ENCODE data around the gene RNF112. TPM values are rescaled to one million over a fixed set of nuclear protein-coding genes. Genes with fewer than 3 reads are reported as not detected.

RNF112 gene
- total RNA-seq, 5 donors from 2014 or later (not counting 1 experiment from before 2014, with no cell fraction given): 0.40 to 1.8 (median 1.2) TPM

DNA sequence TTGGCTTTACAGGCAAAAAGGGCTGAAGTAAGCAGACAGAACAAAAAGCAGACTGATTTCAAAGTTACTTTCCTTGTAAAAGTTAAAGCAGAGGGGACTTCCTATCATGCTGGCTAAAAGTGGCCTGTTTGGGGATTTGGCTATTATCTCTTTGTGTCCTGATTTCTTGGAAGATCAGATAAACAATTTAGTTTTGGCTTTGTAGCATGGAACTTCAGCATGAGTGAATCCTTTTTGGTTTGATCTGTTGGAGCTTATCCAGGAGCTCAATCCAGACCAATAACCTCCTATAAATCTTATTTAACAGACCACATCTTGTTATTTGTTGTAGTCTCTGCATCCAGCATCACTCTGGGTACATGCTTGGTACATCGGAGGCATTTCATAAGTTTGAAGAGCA, 8.9 kb upstream of the RNF112 start:
- CTCF ChIA-PET: no interaction called here
- H3K4me1 ChIP-seq (ENCODE audit: control insufficient read depth in 1 of 2, extremely low read depth in 1 of 2, insufficient read depth in 2 of 2, low read length in 2 of 2): no peaks in the 10 kb centered on the region
- POLR2A ChIA-PET: no interaction called here

DNA sequence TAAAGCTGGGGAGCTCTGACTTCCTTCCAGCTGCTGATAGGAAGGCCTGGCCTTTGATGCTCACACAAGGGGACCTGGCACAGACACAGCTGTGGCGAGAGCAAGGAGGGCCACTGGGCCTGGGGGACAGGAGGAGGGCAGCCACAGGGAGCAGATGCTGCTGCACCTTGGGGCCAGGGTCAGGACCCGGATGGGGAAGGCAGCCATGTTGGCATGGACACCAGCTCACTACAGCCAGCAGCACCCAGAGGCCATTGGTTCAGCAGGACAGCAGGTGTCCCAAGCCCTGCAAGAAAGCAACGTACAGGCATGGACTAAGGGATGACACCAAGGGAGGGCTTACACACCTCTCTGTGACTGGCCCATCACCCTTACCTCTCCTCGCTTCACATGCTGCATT, 8.0 kb upstream of the RNF112 start:
- ATAC-seq (replicated peaks in 1 of 4): no peak
- CTCF ChIA-PET: no interaction called here
- H3K27ac Mint-ChIP-seq: no peak overlapping the region

More for the DNA sequence above, 8.9 kb upstream of the RNF112 start:
- WGBS (ENCODE audit: insufficient coverage): 100% methylated on average over 1 of the region's 1 CpG
- Mint-ChIP-seq H3K27me3 (no peaks in the 10 kb centered on the region), H3K27ac (no peak overlapping the region), H3K4me1 (no peaks in the 10 kb centered on the region), H3K9me3 (no peaks in the 10 kb centered on the region), H3K4me3 (no peak overlapping the region), H3K36me3 (no peaks in the 10 kb centered on the region)
- no peaks in the 10 kb centered on the region for H3K36me3 ChIP-seq (ENCODE audit: control insufficient read depth in 2 of 2, extremely low read depth in 1 of 2, insufficient read depth in 1 of 2, low read length in 1 of 2)
- H3K27me3 ChIP-seq (replicated peaks in 1 of 2; ENCODE audit: control insufficient read depth in 2 of 2, extremely low read depth in 1 of 2, insufficient read depth in 2 of 2, low read length in 1 of 2): peaks cover 0 to 14% of the 10 kb centered on the region in 2 experiments
- DNase-seq: no peak
- H3K27ac ChIP-seq (ENCODE audit: low read length): no peak overlapping the region
- H3K9me3 ChIP-seq: no peaks in the 10 kb centered on the region
- no peak overlapping the region for H3K4me3 ChIP-seq (ENCODE audit: control insufficient read depth in 1 of 2, extremely low read depth in 1 of 2, low read length in 1 of 2)
- ATAC-seq (replicated peaks in 1 of 4): no peak

GRCh38 chr17:19404264-19404663, 6.8 kb upstream of the RNF112 start:
- Mint-ChIP-seq H3K4me1 (no peaks in the 10 kb centered on the region), H3K9me3 (no peaks in the 10 kb centered on the region), H3K27ac (no peak overlapping the region), H3K27me3 (no peaks in the 10 kb centered on the region), H3K36me3 (no peaks in the 10 kb centered on the region), H3K4me3 (no peak overlapping the region)
- Histone ChIP-seq H3K9me3 (no peaks in the 10 kb centered on the region), H3K4me3 (ENCODE audit: control insufficient read depth in 1 of 2, extremely low read depth in 1 of 2, low read length in 1 of 2) (no peak overlapping the region), H3K27ac (ENCODE audit: low read length) (no peak overlapping the region), H3K4me1 (ENCODE audit: control insufficient read depth in 1 of 2, extremely low read depth in 1 of 2, insufficient read depth in 2 of 2, low read length in 2 of 2) (no peaks in the 10 kb centered on the region), H3K36me3 (ENCODE audit: control insufficient read depth in 2 of 2, extremely low read depth in 1 of 2, insufficient read depth in 1 of 2, low read length in 1 of 2) (no peaks in the 10 kb centered on the region), H3K27me3 (replicated peaks in 1 of 2; ENCODE audit: control insufficient read depth in 2 of 2, extremely low read depth in 1 of 2, insufficient read depth in 2 of 2, low read length in 1 of 2) (peaks cover 0 to 14% of the 10 kb centered on the region in 2 experiments)
- POLR2A ChIA-PET: no interaction called here
- no CpG with 5 or more reads among the region's 1 CpG for WGBS (ENCODE audit: insufficient coverage)
- CTCF ChIA-PET: no interaction called here
- no peak for ATAC-seq (replicated peaks in 1 of 4)
- no peak for DNase-seq

More for the DNA sequence above, 8.0 kb upstream of the RNF112 start:
- no peak overlapping the region for H3K27ac ChIP-seq (ENCODE audit: low read length)
- Mint-ChIP-seq H3K9me3 (no peaks in the 10 kb centered on the region), H3K4me1 (no peaks in the 10 kb centered on the region), H3K27me3 (no peaks in the 10 kb centered on the region), H3K36me3 (no peaks in the 10 kb centered on the region), H3K4me3 (no peak overlapping the region)
- H3K9me3 ChIP-seq: no peaks in the 10 kb centered on the region
- 86% methylated on average over 4 of the region's 4 CpGs for WGBS (ENCODE audit: insufficient coverage)
- H3K27me3 ChIP-seq (replicated peaks in 1 of 2; ENCODE audit: control insufficient read depth in 2 of 2, extremely low read depth in 1 of 2, insufficient read depth in 2 of 2, low read length in 1 of 2): peaks cover 0 to 14% of the 10 kb centered on the region in 2 experiments
- POLR2A ChIA-PET: no interaction called here
- H3K4me1 ChIP-seq (ENCODE audit: control insufficient read depth in 1 of 2, extremely low read depth in 1 of 2, insufficient read depth in 2 of 2, low read length in 2 of 2): no peaks in the 10 kb centered on the region
- no peak overlapping the region for H3K4me3 ChIP-seq (ENCODE audit: control insufficient read depth in 1 of 2, extremely low read depth in 1 of 2, low read length in 1 of 2)
- no peak for DNase-seq
- no peaks in the 10 kb centered on the region for H3K36me3 ChIP-seq (ENCODE audit: control insufficient read depth in 2 of 2, extremely low read depth in 1 of 2, insufficient read depth in 1 of 2, low read length in 1 of 2)

DNA sequence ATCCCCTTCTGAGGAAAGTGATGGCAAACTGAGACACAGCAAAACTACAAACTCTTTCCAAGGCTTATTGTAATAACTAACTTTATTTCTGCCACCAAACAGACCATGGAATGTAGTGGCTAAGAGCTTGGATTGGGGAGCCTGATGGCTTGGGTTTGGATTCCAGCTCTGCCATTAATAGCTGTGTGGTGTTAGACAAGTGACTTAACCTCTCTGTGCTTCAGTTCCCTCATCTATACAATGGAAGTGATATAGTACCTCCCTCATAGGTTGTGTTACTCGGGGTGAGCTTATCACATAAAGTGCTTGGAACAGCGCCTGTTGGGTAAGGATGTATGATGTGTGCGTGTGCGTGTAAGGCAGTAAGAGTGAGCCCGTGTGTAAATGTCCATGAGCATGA, 5.9 kb upstream of the RNF112 start:
- Mint-ChIP-seq H3K4me1 (no peaks in the 10 kb centered on the region), H3K36me3 (no peaks in the 10 kb centered on the region), H3K27ac (no peak overlapping the region), H3K9me3 (no peaks in the 10 kb centered on the region), H3K27me3 (no peaks in the 10 kb centered on the region), H3K4me3 (no peak overlapping the region)
- WGBS (ENCODE audit: insufficient coverage): 97% methylated on average over 4 of the region's 5 CpGs
- H3K4me3 ChIP-seq (ENCODE audit: control insufficient read depth in 1 of 2, extremely low read depth in 1 of 2, low read length in 1 of 2): no peak overlapping the region
- CTCF ChIA-PET: interaction anchor here in 1 of 2 donors (0.5 to 0.6 kb wide), 2 partner anchors 66 to 447 kb away, joined by 3 read pairs; no protein-coding TSS in a partner anchor
- H3K36me3 ChIP-seq (ENCODE audit: control insufficient read depth in 2 of 2, extremely low read depth in 1 of 2, insufficient read depth in 1 of 2, low read length in 1 of 2): no peaks in the 10 kb centered on the region
- H3K27ac ChIP-seq (ENCODE audit: low read length): no peak overlapping the region
- H3K27me3 ChIP-seq (replicated peaks in 1 of 2; ENCODE audit: control insufficient read depth in 2 of 2, extremely low read depth in 1 of 2, insufficient read depth in 2 of 2, low read length in 1 of 2): peaks cover 0 to 9% of the 10 kb centered on the region in 2 experiments
- no peak for DNase-seq
- H3K9me3 ChIP-seq: no peaks in the 10 kb centered on the region
- ATAC-seq (replicated peaks in 1 of 4): no peak
- H3K4me1 ChIP-seq (ENCODE audit: control insufficient read depth in 1 of 2, extremely low read depth in 1 of 2, insufficient read depth in 2 of 2, low read length in 2 of 2): no peaks in the 10 kb centered on the region
- POLR2A ChIA-PET: no interaction called here

DNA sequence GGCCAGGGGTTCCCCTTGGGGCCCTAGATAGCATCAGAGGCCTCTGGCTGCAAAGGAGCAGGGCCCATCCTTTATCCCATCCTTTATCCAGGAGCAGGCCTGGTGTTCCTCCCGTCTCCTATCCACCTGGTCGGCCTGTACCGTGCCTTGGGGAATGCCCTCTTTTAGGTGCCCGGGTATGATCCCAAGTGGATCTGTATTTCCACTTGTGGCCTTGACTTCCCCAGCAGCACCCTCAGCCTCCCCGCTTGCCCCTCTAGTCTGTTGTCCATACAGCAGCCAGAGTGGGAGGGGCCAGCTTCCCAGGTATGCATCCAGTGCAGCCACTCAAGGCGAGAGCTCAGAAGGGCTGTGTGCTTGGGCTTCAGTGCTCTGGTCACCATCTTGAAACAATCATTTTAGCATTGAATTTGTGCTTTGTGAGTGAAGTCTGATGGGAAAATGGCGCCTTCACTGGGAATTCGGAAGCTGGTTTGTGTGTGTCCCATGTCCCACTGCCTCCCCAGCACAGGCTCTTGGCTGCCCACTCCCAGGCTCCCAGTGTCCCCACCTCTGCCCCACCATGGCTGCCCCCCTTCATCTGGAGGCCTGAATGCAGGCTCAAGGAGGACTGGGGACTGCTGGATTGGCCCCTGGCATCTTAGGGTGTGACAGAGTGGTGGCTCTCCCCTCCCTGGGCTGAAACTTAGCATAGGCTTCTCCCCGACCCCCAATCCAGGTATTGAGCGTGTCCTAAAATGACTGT, 3.3 kb upstream of the RNF112 start:
- no peak overlapping the region for H3K4me3 ChIP-seq (ENCODE audit: control insufficient read depth in 1 of 2, extremely low read depth in 1 of 2, low read length in 1 of 2)
- Mint-ChIP-seq H3K4me1 (no peaks in the 10 kb centered on the region), H3K9me3 (no peaks in the 10 kb centered on the region), H3K4me3 (no peak overlapping the region), H3K27me3 (peaks cover 0 to 2% of the 10 kb centered on the region in 2 donors), H3K27ac (no peak overlapping the region), H3K36me3 (no peaks in the 10 kb centered on the region)
- peaks cover 0 to 15% of the 10 kb centered on the region in 2 experiments for H3K27me3 ChIP-seq (replicated peaks in 1 of 2; ENCODE audit: control insufficient read depth in 2 of 2, extremely low read depth in 1 of 2, insufficient read depth in 2 of 2, low read length in 1 of 2)
- H3K4me1 ChIP-seq (ENCODE audit: control insufficient read depth in 1 of 2, extremely low read depth in 1 of 2, insufficient read depth in 2 of 2, low read length in 2 of 2): no peaks in the 10 kb centered on the region
- ChIA-PET POLR2A (no interaction called here), CTCF (no interaction called here)
- DNase-seq (no peak), ATAC-seq (replicated peaks in 1 of 4) (no peak)
- WGBS (ENCODE audit: insufficient coverage): 91% methylated on average over 6 of the region's 10 CpGs
- no peak overlapping the region for H3K27ac ChIP-seq (ENCODE audit: low read length)
- no peaks in the 10 kb centered on the region for H3K36me3 ChIP-seq (ENCODE audit: control insufficient read depth in 2 of 2, extremely low read depth in 1 of 2, insufficient read depth in 1 of 2, low read length in 1 of 2)
- no peaks in the 10 kb centered on the region for H3K9me3 ChIP-seq

DNA sequence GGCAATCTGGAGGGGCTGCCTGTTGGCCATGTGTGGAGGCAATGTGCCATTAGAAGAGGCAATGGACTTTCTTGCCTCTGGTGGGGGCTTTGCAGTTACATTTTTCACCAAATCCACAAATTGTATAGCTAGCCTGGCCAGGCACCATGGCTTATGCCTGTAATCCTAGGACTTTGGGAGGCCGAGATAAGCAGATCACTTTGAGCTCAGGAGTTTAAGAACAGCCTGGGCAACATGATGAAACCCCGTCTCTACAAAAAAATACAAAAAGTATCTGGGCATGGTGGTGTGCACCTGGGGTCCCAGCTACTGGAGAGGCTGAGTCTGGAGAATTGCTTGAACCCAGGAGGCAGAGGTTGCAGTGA, 2.7 kb upstream of the RNF112 start:
- H3K4me1 ChIP-seq (ENCODE audit: control insufficient read depth in 1 of 2, extremely low read depth in 1 of 2, insufficient read depth in 2 of 2, low read length in 2 of 2): no peaks in the 10 kb centered on the region
- H3K36me3 ChIP-seq (ENCODE audit: control insufficient read depth in 2 of 2, extremely low read depth in 1 of 2, insufficient read depth in 1 of 2, low read length in 1 of 2): no peaks in the 10 kb centered on the region
- H3K27ac ChIP-seq (ENCODE audit: low read length): no peak overlapping the region
- CTCF ChIA-PET: no interaction called here
- H3K27ac Mint-ChIP-seq: no peak overlapping the region
- no peak overlapping the region for H3K4me3 ChIP-seq (ENCODE audit: control insufficient read depth in 1 of 2, extremely low read depth in 1 of 2, low read length in 1 of 2)
- no peaks in the 10 kb centered on the region for H3K9me3 ChIP-seq
- POLR2A ChIA-PET: no interaction called here
- H3K9me3 Mint-ChIP-seq: no peaks in the 10 kb centered on the region
- no peak overlapping the region for H3K4me3 Mint-ChIP-seq
- DNase-seq (no peak), ATAC-seq (replicated peaks in 1 of 4) (no peak)
- H3K27me3 Mint-ChIP-seq: peaks cover 0 to 2% of the 10 kb centered on the region in 2 donors
- H3K36me3 Mint-ChIP-seq: no peaks in the 10 kb centered on the region
- H3K4me1 Mint-ChIP-seq: no peaks in the 10 kb centered on the region
- peaks cover 0 to 14% of the 10 kb centered on the region in 2 experiments for H3K27me3 ChIP-seq (replicated peaks in 1 of 2; ENCODE audit: control insufficient read depth in 2 of 2, extremely low read depth in 1 of 2, insufficient read depth in 2 of 2, low read length in 1 of 2)
- no CpG with 5 or more reads among the region's 2 CpGs for WGBS (ENCODE audit: insufficient coverage)
